Panc1 (cell line): ENCODE results near the gene PDE4B.

Experiments used
- CTCF ChIP-seq: fragments of 450-650 bp; IDR thresholded peaks from 2 replicates; pipeline ENCODE4 v1.5.1; 2017; ENCODE audit warnings: mild to moderate bottlenecking
- TCF7L2 ChIP-seq: IDR thresholded peaks from 2 replicates; pipeline ENCODE4 v1.6.1; 2011; ENCODE audit warnings: mild to moderate bottlenecking, low read depth, low read length, inconsistent platforms

- no peak for TF ChIP-seq TCF7L2
- TF ChIP-seq CTCF, result no peak
These were observed 280.7 kb downstream of the PDE4B start for GRCh38 chr1:66073388-66073787.
